ENCODE data around the gene RNF123. TPM values are rescaled to one million over a fixed set of nuclear protein-coding genes. Genes with fewer than 3 reads are reported as not detected.

Gene RNF123
- total RNA-seq, 2 donors from 2014 or later: 28.3 to 29.4 TPM

- no peak overlapping the region for H3K4me3 ChIP-seq
- no peak for TF ChIP-seq CTCF (IDR thresholded peaks at IDR 0.05)
- ATAC-seq (ENCODE audit: insufficient number of reproducible peaks, low FRiP score, low read depth) (no peak), DNase-seq (ENCODE audit: low spot score) (no peak)
- no peaks in the 10 kb centered on the region for H3K36me3 ChIP-seq
- no peaks in the 10 kb centered on the region for H3K9me3 ChIP-seq
- peaks cover 5 to 9% of the 10 kb centered on the region in 2 donors for H3K4me1 ChIP-seq (ENCODE audit: control insufficient read depth in 1 of 2, low read depth in 2 of 2)
- no peak overlapping the region for H3K27ac ChIP-seq
- no peaks in the 10 kb centered on the region for H3K27me3 ChIP-seq (replicated peaks; ENCODE audit: insufficient read depth)
These were observed 43.1 kb upstream of the RNF123 start for GRCh38 chr3:49646236-49646635.

GRCh38 chr3:49647741-49648140 is 41.6 kb upstream of the RNF123 start:
- ATAC-seq (ENCODE audit: insufficient number of reproducible peaks, low FRiP score, low read depth): no peak
- H3K27me3 ChIP-seq (replicated peaks; ENCODE audit: insufficient read depth): no peaks in the 10 kb centered on the region
- H3K4me3 ChIP-seq: no peak overlapping the region
- no peaks in the 10 kb centered on the region for H3K36me3 ChIP-seq
- DNase-seq (ENCODE audit: low spot score): no peak
- H3K9me3 ChIP-seq: no peaks in the 10 kb centered on the region
- no peak for TF ChIP-seq CTCF (IDR thresholded peaks at IDR 0.05)
- peaks cover 5 to 9% of the 10 kb centered on the region in 2 donors for H3K4me1 ChIP-seq (ENCODE audit: control insufficient read depth in 1 of 2, low read depth in 2 of 2)
- H3K27ac ChIP-seq: no peak overlapping the region

- H3K36me3 ChIP-seq: no peaks in the 10 kb centered on the region
- H3K9me3 ChIP-seq: no peaks in the 10 kb centered on the region
- DNase-seq (ENCODE audit: low spot score) (no peak), ATAC-seq (ENCODE audit: insufficient number of reproducible peaks, low FRiP score, low read depth) (no peak)
- TF ChIP-seq CTCF (IDR thresholded peaks at IDR 0.05): no peak
- no peaks in the 10 kb centered on the region for H3K27me3 ChIP-seq (replicated peaks; ENCODE audit: insufficient read depth)
- peaks cover 5 to 9% of the 10 kb centered on the region in 2 donors for H3K4me1 ChIP-seq (ENCODE audit: control insufficient read depth in 1 of 2, low read depth in 2 of 2)
- H3K4me3 ChIP-seq: no peak overlapping the region
- H3K27ac ChIP-seq: no peak overlapping the region
These were observed 40.9 kb upstream of the RNF123 start for GRCh38 chr3:49648354-49649019.

GRCh38 chr3:49649576-49649975 is 39.8 kb upstream of the RNF123 start:
- DNase-seq (ENCODE audit: low spot score): no peak
- TF ChIP-seq CTCF (IDR thresholded peaks at IDR 0.05): no peak
- ATAC-seq (ENCODE audit: insufficient number of reproducible peaks, low FRiP score, low read depth): no peak

GRCh38 chr3:49650177-49650576 is 39.2 kb upstream of the RNF123 start:
- H3K27ac ChIP-seq: no peak overlapping the region

More at GRCh38 chr3:49649576-49649975, 39.8 kb upstream of the RNF123 start:
- Histone ChIP-seq H3K4me3 (no peak overlapping the region), H3K36me3 (no peaks in the 10 kb centered on the region), H3K27me3 (replicated peaks; ENCODE audit: insufficient read depth) (no peaks in the 10 kb centered on the region), H3K9me3 (no peaks in the 10 kb centered on the region), H3K4me1 (ENCODE audit: control insufficient read depth in 1 of 2, low read depth in 2 of 2) (peaks cover 5 to 9% of the 10 kb centered on the region in 2 donors), H3K27ac (no peak overlapping the region)

More at GRCh38 chr3:49650177-49650576, 39.2 kb upstream of the RNF123 start:
- Histone ChIP-seq H3K4me1 (ENCODE audit: control insufficient read depth in 1 of 2, low read depth in 2 of 2) (peaks cover 5 to 9% of the 10 kb centered on the region in 2 donors), H3K27me3 (replicated peaks; ENCODE audit: insufficient read depth) (no peaks in the 10 kb centered on the region), H3K4me3 (no peak overlapping the region), H3K36me3 (no peaks in the 10 kb centered on the region), H3K9me3 (no peaks in the 10 kb centered on the region)
- ATAC-seq (ENCODE audit: insufficient number of reproducible peaks, low FRiP score, low read depth): no peak
- TF ChIP-seq CTCF (IDR thresholded peaks at IDR 0.05): no peak
- DNase-seq (ENCODE audit: low spot score): no peak

All from thoracic aorta (tissue), 2 donors.